Stimulated activated CD8-positive, alpha-beta memory T cell treated with anti-CD3 and anti-CD28 coated beads, Interleukin-2, amount 100 ng/mL, for 1 hour (primary cell): ENCODE data around the gene OVCA2.

Experiments
- DNase-seq, 2 donors: peaks; one replicate each; pipeline ENCODE4 v3.0.0-alpha.2; 2020; ENCODE audit warnings: low read depth in 2 of 2

Gene OVCA2

GRCh38 chr17:2054262-2054511 is 12.4 kb downstream of the OVCA2 start:
- DNase-seq, result no peak

- peak; percentile 62 to 63 for DNase-seq
These were observed 12.9 kb downstream of the OVCA2 start, which contains the start of gene HIC1 for GRCh38 chr17:2054512-2055291. Gene HIC1 (plus strand): TSS chr17:2055103. CDS start chr17:2056691, 1,588 bp downstream.

- no peak for DNase-seq
These were observed 13.7 kb downstream of the OVCA2 start for GRCh38 chr17:2055292-2056205.

- DNase-seq, result no peak
These were observed 14.7 kb downstream of the OVCA2 start for GRCh38 chr17:2056206-2057174.

- no peak for DNase-seq
These were observed 15.4 kb downstream of the OVCA2 start for GRCh38 chr17:2057175-2057759.

- DNase-seq, result no peak
These were observed 16.2 kb downstream of the OVCA2 start for GRCh38 chr17:2057760-2058585.

GRCh38 chr17:2058586-2059546 is 17.0 kb downstream of the OVCA2 start:
- DNase-seq, result peak in 1 of 2 donors; percentile 47

GRCh38 chr17:2059547-2060384 is 17.9 kb downstream of the OVCA2 start:
- DNase-seq, result no peak

GRCh38 chr17:2060385-2060658 is 18.5 kb downstream of the OVCA2 start:
- DNase-seq, result no peak

GRCh38 chr17:2060681-2061440 is 19.0 kb downstream of the OVCA2 start:
- no peak for DNase-seq

GRCh38 chr17:2061441-2061958 is 19.7 kb downstream of the OVCA2 start:
- no peak for DNase-seq

GRCh38 chr17:2062571-2063183 is 20.9 kb downstream of the OVCA2 start:
- DNase-seq, result no peak

GRCh38 chr17:2063261-2064146 is 21.7 kb downstream of the OVCA2 start:
- DNase-seq, result no peak

- DNase-seq, result no peak
These were observed 22.3 kb downstream of the OVCA2 start for GRCh38 chr17:2064147-2064489.

- no peak for DNase-seq
These were observed 22.7 kb downstream of the OVCA2 start for GRCh38 chr17:2064520-2064971.
